ENCODE measurements around the gene KLHL29.

Gene KLHL29

GRCh38 chr2:23379220-23379695 lies 5.7 kb upstream of the KLHL29 start:
- TF ChIP-seq CTCF (IDR thresholded peaks at IDR 0.05), result no peak
- no peak for DNase-seq (ENCODE audit: low spot score)
- Histone ChIP-seq H3K4me3 (no peak overlapping the region), H3K27ac (no peak overlapping the region)

- H3K4me3 ChIP-seq, result peak overlapping the region; percentile 2
- no peak for DNase-seq (ENCODE audit: low spot score)
- TF ChIP-seq CTCF (IDR thresholded peaks at IDR 0.05), result no peak
- no peak overlapping the region for H3K27ac ChIP-seq
Measured at GRCh38 chr2:23380562-23381065, 4.4 kb upstream of the KLHL29 start.

- Histone ChIP-seq H3K27ac (no peak overlapping the region), H3K4me3 (peak overlapping the region; percentile 5)
- no peak for TF ChIP-seq CTCF (IDR thresholded peaks at IDR 0.05)
- no peak for DNase-seq (ENCODE audit: low spot score)
Measured at GRCh38 chr2:23381084-23381483, 3.9 kb upstream of the KLHL29 start.

- no peak for TF ChIP-seq CTCF (IDR thresholded peaks at IDR 0.05)
- DNase-seq (ENCODE audit: low spot score), result no peak
- Histone ChIP-seq H3K4me3 (no peak overlapping the region), H3K27ac (no peak overlapping the region)
Measured at GRCh38 chr2:23381485-23381884, 3.5 kb upstream of the KLHL29 start.

- Histone ChIP-seq H3K27ac (no peak overlapping the region), H3K4me3 (no peak overlapping the region)
- TF ChIP-seq CTCF (IDR thresholded peaks at IDR 0.05), result no peak
- no peak for DNase-seq (ENCODE audit: low spot score)
Measured at GRCh38 chr2:23383100-23383499, 1.9 kb upstream of the KLHL29 start.

GRCh38 chr2:23385351-23385747 lies 370 bp downstream of the KLHL29 start:
- DNase-seq (ENCODE audit: low spot score), result no peak
- peak overlapping the region; percentile 72 to 80 for H3K27ac ChIP-seq
- no peak for TF ChIP-seq CTCF (IDR thresholded peaks at IDR 0.05)
- peak overlapping the region; percentile 73 for H3K4me3 ChIP-seq

- Histone ChIP-seq H3K4me3 (peak overlapping the region; percentile 73), H3K27ac (peak overlapping the region; percentile 72 to 80)
- TF ChIP-seq CTCF (IDR thresholded peaks at IDR 0.05), result no peak
- no peak for DNase-seq (ENCODE audit: low spot score)
Measured at GRCh38 chr2:23385748-23386338, 864 bp downstream of the KLHL29 start.
